Measurements from ENCODE around the gene SDCCAG8. TPM values are rescaled to one million over a fixed set of nuclear protein-coding genes. Genes with fewer than 3 reads are reported as not detected.

SDCCAG8 gene
- total RNA-seq, 2 experiments from 2014 or later: 18.3 to 21.2 TPM

GRCh38 chr1:243428617-243429342 lies 172.9 kb downstream of the SDCCAG8 start:
- Mint-ChIP-seq H3K36me3 (ENCODE audit: low read depth) (peaks cover 50% of the 10 kb centered on the region), H3K4me1 (ENCODE audit: low read depth) (no peaks in the 10 kb centered on the region), H3K4me3 (no peak overlapping the region), H3K27me3 (no peaks in the 10 kb centered on the region), H3K9me3 (no peaks in the 10 kb centered on the region), H3K27ac (no peak overlapping the region)
- H3K36me3 ChIP-seq (ENCODE audit: insufficient read depth, low read length): peaks cover 17% of the 10 kb centered on the region
- intact Hi-C loops (cut with DNase I, micrococcal nuclease): loop anchor here in 1 of 2 experiments (10.0 kb wide), 1 partner anchor 684 kb away; no protein-coding TSS in a partner anchor
- ChIA-PET CTCF (no interaction called here), POLR2A (no interaction called here)
- H3K4me3 ChIP-seq (ENCODE audit: low read length): no peak overlapping the region
- no peaks in the 10 kb centered on the region for H3K4me1 ChIP-seq (ENCODE audit: insufficient read depth, low read length)
- H3K27ac ChIP-seq (ENCODE audit: low read depth in 1 of 2, low read length in 2 of 2): no peak overlapping the region
- DNase-seq: no peak
- no peak for ATAC-seq (ENCODE audit: poor library complexity)
- no peaks in the 10 kb centered on the region for H3K27me3 ChIP-seq (ENCODE audit: control insufficient read depth in 1 of 2, insufficient read depth in 2 of 2, low read length in 2 of 2)
- H3K9me3 ChIP-seq (ENCODE audit: control insufficient read depth in 1 of 2, insufficient read depth in 1 of 2, low read length in 2 of 2): no peaks in the 10 kb centered on the region
- no peak for TF ChIP-seq CTCF (IDR thresholded peaks at IDR 0.05)

DNA sequence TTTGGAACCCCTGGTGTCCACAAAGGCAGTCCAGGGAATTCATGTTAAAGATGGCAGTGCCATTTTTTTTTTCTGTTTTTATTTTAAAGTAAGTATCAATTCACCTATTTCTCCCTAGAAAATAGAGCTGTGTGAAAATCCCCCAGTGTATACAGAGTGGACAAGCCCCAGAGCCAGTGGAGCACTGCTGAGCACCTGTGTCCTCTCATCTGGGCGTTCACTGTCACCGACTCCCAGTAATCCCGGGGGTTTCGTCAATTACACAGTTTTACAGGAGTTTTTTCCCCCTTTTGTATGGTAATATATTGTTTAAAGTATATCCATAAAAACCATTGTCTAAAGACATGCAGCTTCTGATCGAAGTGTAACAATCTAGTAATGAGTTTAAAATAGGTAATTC lies 175.8 kb downstream of the SDCCAG8 start:
- ATAC-seq (ENCODE audit: poor library complexity) (no peak), DNase-seq (no peak)
- no peak for TF ChIP-seq CTCF (IDR thresholded peaks at IDR 0.05)
- intact Hi-C loops (cut with DNase I, micrococcal nuclease): no loop called here
- no peaks in the 10 kb centered on the region for H3K9me3 Mint-ChIP-seq
- H3K36me3 Mint-ChIP-seq (ENCODE audit: low read depth): peaks cover 41% of the 10 kb centered on the region
- Histone ChIP-seq H3K9me3 (ENCODE audit: control insufficient read depth in 1 of 2, insufficient read depth in 1 of 2, low read length in 2 of 2) (no peaks in the 10 kb centered on the region), H3K4me3 (ENCODE audit: low read length) (no peak overlapping the region), H3K4me1 (ENCODE audit: insufficient read depth, low read length) (no peaks in the 10 kb centered on the region), H3K27ac (ENCODE audit: low read depth in 1 of 2, low read length in 2 of 2) (no peak overlapping the region), H3K36me3 (ENCODE audit: insufficient read depth, low read length) (peaks cover 17% of the 10 kb centered on the region), H3K27me3 (ENCODE audit: control insufficient read depth in 1 of 2, insufficient read depth in 2 of 2, low read length in 2 of 2) (no peaks in the 10 kb centered on the region)
- no peak overlapping the region for H3K4me3 Mint-ChIP-seq
- no peaks in the 10 kb centered on the region for H3K4me1 Mint-ChIP-seq (ENCODE audit: low read depth)
- no peak overlapping the region for H3K27ac Mint-ChIP-seq
- H3K27me3 Mint-ChIP-seq: no peaks in the 10 kb centered on the region
- POLR2A ChIA-PET: no interaction called here
- CTCF ChIA-PET: no interaction called here

GRCh38 chr1:243432136-243432535 lies 176.3 kb downstream of the SDCCAG8 start:
- H3K36me3 Mint-ChIP-seq (ENCODE audit: low read depth): peaks cover 38% of the 10 kb centered on the region
- no peak overlapping the region for H3K4me3 Mint-ChIP-seq
- no peaks in the 10 kb centered on the region for H3K9me3 Mint-ChIP-seq
- DNase-seq (no peak), ATAC-seq (ENCODE audit: poor library complexity) (no peak)
- no peak for TF ChIP-seq CTCF (IDR thresholded peaks at IDR 0.05)
- Histone ChIP-seq H3K4me3 (ENCODE audit: low read length) (no peak overlapping the region), H3K27ac (ENCODE audit: low read depth in 1 of 2, low read length in 2 of 2) (no peak overlapping the region), H3K36me3 (ENCODE audit: insufficient read depth, low read length) (peaks cover 17% of the 10 kb centered on the region), H3K9me3 (ENCODE audit: control insufficient read depth in 1 of 2, insufficient read depth in 1 of 2, low read length in 2 of 2) (no peaks in the 10 kb centered on the region), H3K27me3 (ENCODE audit: control insufficient read depth in 1 of 2, insufficient read depth in 2 of 2, low read length in 2 of 2) (no peaks in the 10 kb centered on the region), H3K4me1 (ENCODE audit: insufficient read depth, low read length) (no peaks in the 10 kb centered on the region)
- intact Hi-C loops (cut with DNase I, micrococcal nuclease): no loop called here
- H3K27me3 Mint-ChIP-seq: no peaks in the 10 kb centered on the region
- H3K27ac Mint-ChIP-seq: no peak overlapping the region
- CTCF ChIA-PET: no interaction called here
- H3K4me1 Mint-ChIP-seq (ENCODE audit: low read depth): no peaks in the 10 kb centered on the region
- POLR2A ChIA-PET: no interaction called here

Measured in CD4-positive, alpha-beta T cell (primary cell).